ENCODE results near the gene GET3. TPM values are rescaled to one million over a fixed set of nuclear protein-coding genes. Genes with fewer than 3 reads are reported as not detected.

The GET3 gene
- total and polyA plus RNA-seq, 2 donors (not counting 1 experiment from before 2014, with no cell fraction given) = 37.2 to 61.7 TPM

DNA sequence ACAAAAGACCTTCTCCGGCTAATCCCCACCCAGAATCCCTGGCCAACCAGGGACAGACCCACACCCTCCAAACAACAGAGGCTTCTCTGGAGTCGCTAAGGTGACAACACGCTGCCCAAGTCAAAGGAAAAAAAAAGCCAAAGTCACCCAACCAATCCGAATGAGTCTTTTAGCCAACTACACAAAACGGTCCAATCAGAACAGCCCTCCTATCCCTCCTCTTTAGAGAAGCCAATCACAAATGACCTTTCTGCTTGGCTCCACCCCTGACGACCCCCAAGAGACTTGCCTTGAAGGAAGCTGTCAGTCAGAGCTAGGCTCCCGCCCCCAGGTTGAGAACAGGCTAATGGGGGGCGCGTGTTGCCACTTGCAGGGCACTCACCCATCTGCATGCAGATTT lies 34.3 kb upstream of the GET3 start:
- DNase-seq = peak; percentile 40

DNA sequence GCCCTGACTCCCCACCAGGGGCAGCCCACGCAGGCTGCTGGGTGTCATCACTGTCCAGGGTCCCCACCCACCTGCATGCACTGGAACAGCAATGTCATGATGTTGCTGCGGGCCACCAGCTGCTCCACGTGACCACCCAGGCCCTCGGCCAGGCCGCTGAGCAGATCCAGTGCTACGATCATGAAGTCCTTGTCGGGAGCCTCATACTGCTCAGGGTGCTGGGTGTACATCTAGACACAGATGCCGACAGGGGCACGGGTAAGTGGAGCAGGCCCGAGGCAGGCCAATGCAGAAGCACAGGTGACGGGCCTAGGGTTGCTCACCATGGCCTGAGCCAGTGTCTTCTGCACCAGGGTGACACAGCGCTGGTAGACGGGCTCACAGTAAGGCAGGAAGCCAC lies 32.1 kb upstream of the GET3 start:
- CTCF ChIA-PET = interaction anchor here (0.6 kb wide), 1 partner anchor 23 kb away, joined by 3 read pairs; no protein-coding TSS in a partner anchor
- Mint-ChIP-seq H3K27ac (peak overlapping the region; percentile 15), H3K4me1 (no peaks in the 10 kb centered on the region), H3K4me3 (no peak overlapping the region), H3K27me3 (no peaks in the 10 kb centered on the region), H3K9me3 (ENCODE audit: insufficient read depth) (no peaks in the 10 kb centered on the region)
- H3K4me3 ChIP-seq (ENCODE audit: control extremely low read depth in 1 of 5, extremely low read depth in 1 of 5, insufficient read depth in 1 of 5, low read depth in 2 of 5, low read length in 4 of 5) = no peak overlapping the region
- H3K27me3 ChIP-seq (replicated peaks in 1 of 4; ENCODE audit: control extremely low read depth in 1 of 4, control insufficient read depth in 3 of 4, insufficient read depth in 4 of 4, low read length in 3 of 4) = no peaks in the 10 kb centered on the region
- no peak overlapping the region for H3K4me2 ChIP-seq (replicated peaks; ENCODE audit: low read depth, low read length, poor library complexity, severe bottlenecking)
- ATAC-seq (ENCODE audit: low read depth) (no peak), DNase-seq (no peak)
- intact Hi-C loops (cut with micrococcal nuclease) = no loop called here
- no peaks in the 10 kb centered on the region for H3K4me1 ChIP-seq (ENCODE audit: control insufficient read depth in 2 of 2, insufficient read depth in 2 of 2, low read length in 2 of 2)
- H3K79me2 ChIP-seq (ENCODE audit: control insufficient read depth, insufficient read depth, low read length) = peaks cover 3% of the 10 kb centered on the region
- no peak overlapping the region for H3K27ac ChIP-seq (ENCODE audit: low read length in 2 of 2)
- TF ChIP-seq, protein P1, sequence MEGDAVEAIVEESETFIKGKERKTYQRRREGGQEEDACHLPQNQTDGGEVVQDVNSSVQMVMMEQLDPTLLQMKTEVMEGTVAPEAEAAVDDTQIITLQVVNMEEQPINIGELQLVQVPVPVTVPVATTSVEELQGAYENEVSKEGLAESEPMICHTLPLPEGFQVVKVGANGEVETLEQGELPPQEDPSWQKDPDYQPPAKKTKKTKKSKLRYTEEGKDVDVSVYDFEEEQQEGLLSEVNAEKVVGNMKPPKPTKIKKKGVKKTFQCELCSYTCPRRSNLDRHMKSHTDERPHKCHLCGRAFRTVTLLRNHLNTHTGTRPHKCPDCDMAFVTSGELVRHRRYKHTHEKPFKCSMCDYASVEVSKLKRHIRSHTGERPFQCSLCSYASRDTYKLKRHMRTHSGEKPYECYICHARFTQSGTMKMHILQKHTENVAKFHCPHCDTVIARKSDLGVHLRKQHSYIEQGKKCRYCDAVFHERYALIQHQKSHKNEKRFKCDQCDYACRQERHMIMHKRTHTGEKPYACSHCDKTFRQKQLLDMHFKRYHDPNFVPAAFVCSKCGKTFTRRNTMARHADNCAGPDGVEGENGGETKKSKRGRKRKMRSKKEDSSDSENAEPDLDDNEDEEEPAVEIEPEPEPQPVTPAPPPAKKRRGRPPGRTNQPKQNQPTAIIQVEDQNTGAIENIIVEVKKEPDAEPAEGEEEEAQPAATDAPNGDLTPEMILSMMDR (IDR thresholded peaks at IDR 0.05) = no peak
- no peak for TF ChIP-seq EZH2 (IDR thresholded peaks at IDR 0.05; ENCODE audit: borderline replicate concordance, insufficient read depth, low read depth, low read length, poor library complexity, severe bottlenecking)
- no peaks in the 10 kb centered on the region for H3K9me3 ChIP-seq (ENCODE audit: control extremely low read depth in 1 of 3, control insufficient read depth in 2 of 3, insufficient read depth in 1 of 3, low read length in 2 of 3)
- no peak overlapping the region for H2AFZ ChIP-seq (ENCODE audit: insufficient read depth, low read depth, low read length, poor library complexity, severe bottlenecking)
- H4K20me1 ChIP-seq (ENCODE audit: control insufficient read depth, insufficient read depth, low read length, poor library complexity, severe bottlenecking) = no peaks in the 10 kb centered on the region
- WGBS (ENCODE audit: insufficient coverage) = 96% methylated on average over 13 of the region's 13 CpGs
- POLR2A ChIA-PET = no interaction called here
- H3K36me3 ChIP-seq (replicated peaks in 1 of 2; ENCODE audit: control extremely low read depth in 1 of 2, control insufficient read depth in 1 of 2, extremely low read depth in 1 of 2, insufficient read depth in 2 of 2, low read length in 1 of 2) = peaks cover 8 to 63% of the 10 kb centered on the region in 2 experiments
- no peak overlapping the region for H3K9ac ChIP-seq (ENCODE audit: low read length)

More for the DNA sequence above, 34.3 kb upstream of the GET3 start:
- Mint-ChIP-seq H3K9me3 (ENCODE audit: insufficient read depth) (no peaks in the 10 kb centered on the region), H3K4me1 (peaks cover 2% of the 10 kb centered on the region), H3K27me3 (no peaks in the 10 kb centered on the region), H3K27ac (no peak overlapping the region), H3K4me3 (no peak overlapping the region)
- peaks cover 8 to 54% of the 10 kb centered on the region in 2 experiments for H3K36me3 ChIP-seq (replicated peaks in 1 of 2; ENCODE audit: control extremely low read depth in 1 of 2, control insufficient read depth in 1 of 2, extremely low read depth in 1 of 2, insufficient read depth in 2 of 2, low read length in 1 of 2)
- H3K4me1 ChIP-seq (ENCODE audit: control insufficient read depth in 2 of 2, insufficient read depth in 2 of 2, low read length in 2 of 2) = no peaks in the 10 kb centered on the region
- H3K4me3 ChIP-seq (ENCODE audit: control extremely low read depth in 1 of 5, extremely low read depth in 1 of 5, insufficient read depth in 1 of 5, low read depth in 2 of 5, low read length in 4 of 5) = no peak overlapping the region
- TF ChIP-seq, protein P1 (IDR thresholded peaks at IDR 0.05) = no peak
- ATAC-seq (ENCODE audit: low read depth) = no peak
- H3K9ac ChIP-seq (ENCODE audit: low read length) = no peak overlapping the region
- H3K27ac ChIP-seq (ENCODE audit: low read length in 2 of 2) = no peak overlapping the region
- CTCF ChIA-PET = no interaction called here
- POLR2A ChIA-PET = no interaction called here
- H3K79me2 ChIP-seq (ENCODE audit: control insufficient read depth, insufficient read depth, low read length) = peaks cover 3% of the 10 kb centered on the region
- H2AFZ ChIP-seq (ENCODE audit: insufficient read depth, low read depth, low read length, poor library complexity, severe bottlenecking) = no peak overlapping the region
- H3K9me3 ChIP-seq (ENCODE audit: control extremely low read depth in 1 of 3, control insufficient read depth in 2 of 3, insufficient read depth in 1 of 3, low read length in 2 of 3) = no peaks in the 10 kb centered on the region
- no peak overlapping the region for H3K4me2 ChIP-seq (replicated peaks; ENCODE audit: low read depth, low read length, poor library complexity, severe bottlenecking)
- no peaks in the 10 kb centered on the region for H4K20me1 ChIP-seq (ENCODE audit: control insufficient read depth, insufficient read depth, low read length, poor library complexity, severe bottlenecking)
- no peaks in the 10 kb centered on the region for H3K27me3 ChIP-seq (replicated peaks in 1 of 4; ENCODE audit: control extremely low read depth in 1 of 4, control insufficient read depth in 3 of 4, insufficient read depth in 4 of 4, low read length in 3 of 4)
- 82% methylated on average over 9 of the region's 9 CpGs for WGBS (ENCODE audit: insufficient coverage)
- intact Hi-C loops (cut with micrococcal nuclease) = no loop called here
